Esophagus (tissue), 2 donors: ENCODE results near the gene CBFA2T2. TPM values are rescaled to one million over a fixed set of nuclear protein-coding genes. Genes with fewer than 3 reads are reported as not detected.
"Not testable (repeated sequence)": the region's sequence is repeated elsewhere in the genome, so short reads cannot be mapped to it uniquely, and the experiment has no call there.

Experiments used
- H3K27ac ChIP-seq, 2 donors: one replicate each; pipeline ENCODE4 v1.5.1; 2013; ENCODE audit warnings: low read depth in 2 of 2, mild to moderate bottlenecking in 2 of 2, inconsistent platforms in 1 of 2, low read length in 1 of 2, moderate library complexity in 1 of 2
- H3K27me3 ChIP-seq, 2 donors: one replicate each; pipeline ENCODE4 v1.6.1; 2013; ENCODE audit warnings: low read length in 2 of 2, control low read depth in 1 of 2, mild to moderate bottlenecking in 1 of 2; ENCODE audit not compliant: insufficient read depth in 2 of 2, control insufficient read depth in 1 of 2
- H3K36me3 ChIP-seq, 2 donors: one replicate each; pipeline ENCODE4 v1.6.1; 2013; ENCODE audit warnings: low read length in 1 of 2; ENCODE audit not compliant: control insufficient read depth in 2 of 2, insufficient read depth in 2 of 2
- H3K4me1 ChIP-seq, 2 donors: one replicate each; pipeline ENCODE4 v1.6.1; 2013; ENCODE audit warnings: low read length in 1 of 2; ENCODE audit not compliant: control insufficient read depth in 2 of 2, insufficient read depth in 2 of 2
- H3K4me3 ChIP-seq, 2 donors: one replicate each; pipeline ENCODE4 v1.5.1; 2013; ENCODE audit warnings: low read length in 2 of 2, mild to moderate bottlenecking in 2 of 2, low read depth in 1 of 2, moderate library complexity in 1 of 2
- H3K9me3 ChIP-seq, 2 donors: one replicate each; pipeline ENCODE4 v1.6.1; 2013; ENCODE audit warnings: mild to moderate bottlenecking in 2 of 2, low read depth in 1 of 2, low read length in 1 of 2, moderate library complexity in 1 of 2; ENCODE audit not compliant: control insufficient read depth in 2 of 2, insufficient read depth in 1 of 2
- WGBS, 2 donors: extraction: QIAGEN DNeasy Blood & Tissue Kit; methylation state at CpG; one replicate each; pipeline ENCODE4 v1.1.7; 2013; 5-methylcytosine and 5-hydroxymethylcytosine counted together
- polyA plus RNA-seq, 2 donors: library from polyadenylated mRNA; stranded (reverse); fragments of 200-250 nt; gene quantifications; one replicate each; pipeline ENCODE4 v1.2.3, GENCODE V29; 2013
- donor health status: healthy with polysubstance abuse.
- donor health status: Bipolar disorder and iron deficiency.

Gene CBFA2T2
- polyA plus RNA-seq, 2 donors = 4.7 to 8.5 TPM

DNA sequence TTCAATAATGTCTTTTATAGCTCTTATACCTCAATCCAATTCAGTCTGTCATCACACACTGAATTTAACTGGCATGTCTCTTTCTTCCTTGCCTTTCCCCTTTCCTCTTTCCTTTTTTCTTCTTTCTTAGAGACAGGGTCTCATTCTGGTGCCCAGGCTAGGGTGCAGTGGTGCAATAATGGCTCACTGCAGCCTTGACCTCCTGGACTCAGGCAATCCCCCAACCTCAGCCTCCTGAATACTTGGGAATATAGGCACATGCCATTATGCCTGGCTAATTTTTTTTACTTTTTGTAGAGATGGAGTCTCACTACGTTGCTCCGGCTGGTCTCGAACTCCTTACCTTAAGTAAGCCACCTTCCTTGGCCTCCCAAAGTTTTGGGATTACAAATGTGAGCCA is 65.9 kb downstream of the CBFA2T2 start:
- whole genome bisulfite sequencing, 2 donors = 91 to 98% methylated on average over 3 of the region's 3 CpGs
- no peaks in the 10 kb centered on the region for H3K36me3 ChIP-seq
- H3K4me1 ChIP-seq = no peaks in the 10 kb centered on the region
- no peak overlapping the region for H3K4me3 ChIP-seq
- no peaks in the 10 kb centered on the region for H3K9me3 ChIP-seq
- H3K27ac ChIP-seq = peak overlapping the region in 1 of 2 donors; percentile 37
- no peaks in the 10 kb centered on the region for H3K27me3 ChIP-seq

- H3K4me1 ChIP-seq = no peaks in the 10 kb centered on the region
- no peaks in the 10 kb centered on the region for H3K27me3 ChIP-seq
- H3K27ac ChIP-seq = no peak overlapping the region
- no peak overlapping the region for H3K4me3 ChIP-seq
- H3K36me3 ChIP-seq = no peaks in the 10 kb centered on the region
- 88 to 94% methylated on average over 3 of the region's 3 CpGs for WGBS, 2 donors
- H3K9me3 ChIP-seq = no peaks in the 10 kb centered on the region
Measured at GRCh38 chr20:33556246-33556645, 66.3 kb downstream of the CBFA2T2 start.

DNA sequence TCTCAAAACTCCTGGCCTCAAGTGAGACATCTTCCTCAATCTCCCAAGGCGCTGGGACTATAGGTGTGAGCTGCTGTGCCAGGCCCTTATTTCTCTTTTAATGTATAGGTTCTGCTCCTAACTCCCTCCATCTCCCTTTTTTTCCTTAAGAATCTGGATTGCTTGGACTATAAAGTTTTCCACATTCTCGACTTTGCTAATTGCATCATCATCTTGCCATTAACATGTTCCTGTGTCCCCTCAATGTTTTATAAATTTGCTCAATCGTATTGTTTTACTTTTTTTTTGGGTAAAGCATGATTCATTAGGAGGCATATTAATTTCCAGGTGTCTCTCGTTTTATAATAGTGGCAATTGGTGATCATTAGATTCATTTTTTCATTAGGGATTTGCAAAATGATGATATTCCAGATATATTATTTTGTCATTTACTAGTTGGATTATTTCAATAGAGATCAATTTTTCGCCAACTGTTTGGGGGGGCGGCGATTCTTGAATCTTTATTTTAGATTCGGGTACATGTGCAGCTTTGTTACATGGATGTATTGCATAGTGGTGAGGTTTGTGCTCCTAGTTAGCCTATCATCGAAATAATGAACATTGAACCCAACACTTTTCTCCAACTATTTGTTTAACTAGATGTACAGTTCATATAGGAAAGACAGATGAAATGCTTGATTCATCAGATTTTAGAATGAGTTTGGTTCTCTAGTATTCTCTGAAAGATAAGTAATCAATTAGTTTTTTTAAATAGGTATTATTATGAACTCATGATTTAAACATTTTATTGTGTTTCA is 68.7 kb downstream of the CBFA2T2 start:
- WGBS, 2 donors = 90 to 93% methylated on average over 9 of the region's 9 CpGs
- Histone ChIP-seq H3K9me3 (no peaks in the 10 kb centered on the region), H3K4me1 (no peaks in the 10 kb centered on the region)

DNA sequence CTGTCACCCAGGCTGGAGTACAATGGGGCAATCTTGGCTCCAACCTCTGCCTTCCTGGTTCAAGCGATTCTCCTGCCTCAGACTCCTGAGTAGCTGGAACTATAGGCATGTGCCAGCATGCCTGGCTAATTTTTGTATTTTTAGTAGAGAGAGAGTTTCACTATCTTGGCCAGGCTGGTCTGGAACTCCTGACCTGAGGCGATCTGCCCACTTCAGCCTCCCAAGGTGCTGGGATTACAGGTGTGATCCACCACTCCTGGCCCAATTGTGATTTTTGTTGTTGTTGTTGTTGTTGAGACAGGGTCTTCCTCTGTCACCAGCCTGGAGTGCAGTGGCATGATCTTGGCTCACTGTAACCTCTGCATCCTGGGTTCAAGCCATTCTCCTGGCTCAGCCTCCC is 69.3 kb downstream of the CBFA2T2 start:
- H3K27ac ChIP-seq = no peak overlapping the region
- H3K4me1 ChIP-seq = no peaks in the 10 kb centered on the region
- H3K36me3 ChIP-seq = no peaks in the 10 kb centered on the region
- no peaks in the 10 kb centered on the region for H3K9me3 ChIP-seq
- H3K27me3 ChIP-seq = no peaks in the 10 kb centered on the region
- 77 to 87% methylated on average over 2 of the region's 2 CpGs for WGBS, 2 donors
- H3K4me3 ChIP-seq = no peak overlapping the region

More for the DNA sequence above, 68.7 kb downstream of the CBFA2T2 start:
- Histone ChIP-seq H3K27ac (no peak overlapping the region), H3K27me3 (no peaks in the 10 kb centered on the region), H3K36me3 (no peaks in the 10 kb centered on the region), H3K4me3 (no peak overlapping the region)

GRCh38 chr20:33560026-33560425 is 70.1 kb downstream of the CBFA2T2 start:
- no peaks in the 10 kb centered on the region for H3K9me3 ChIP-seq
- WGBS, 2 donors = 91 to 94% methylated on average over 2 of the region's 2 CpGs
- H3K36me3 ChIP-seq = no peaks in the 10 kb centered on the region
- H3K4me1 ChIP-seq = no peaks in the 10 kb centered on the region
- no peaks in the 10 kb centered on the region for H3K27me3 ChIP-seq
- no peak overlapping the region for H3K4me3 ChIP-seq
- H3K27ac ChIP-seq = no peak overlapping the region

DNA sequence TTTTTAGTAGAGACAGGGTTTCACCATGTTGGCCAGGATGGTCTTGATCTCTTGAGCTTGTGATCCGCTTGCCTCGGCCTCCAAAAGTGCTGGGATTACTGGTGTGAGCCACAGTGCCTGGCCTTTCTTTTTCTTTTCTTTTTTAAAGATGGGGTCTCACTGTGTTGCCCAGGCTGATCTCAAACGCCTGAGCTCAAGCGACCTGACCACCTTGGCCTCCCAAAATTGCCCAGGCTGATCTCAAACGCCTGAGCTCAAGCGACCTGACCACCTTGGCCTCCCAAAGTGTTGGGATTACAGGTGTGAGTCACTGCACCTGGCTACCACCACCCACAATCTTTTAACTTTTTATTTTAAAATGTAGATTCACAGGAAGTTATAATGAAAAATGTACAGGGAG is 71.2 kb downstream of the CBFA2T2 start:
- H3K4me3 ChIP-seq, H3K9me3 ChIP-seq, H3K4me1 ChIP-seq, H3K27ac ChIP-seq, H3K36me3 ChIP-seq, H3K27me3 ChIP-seq: not testable (repeated sequence)
- 88 to 96% methylated on average over 6 of the region's 6 CpGs for WGBS, 2 donors

GRCh38 chr20:33561692-33562601 is 72.1 kb downstream of the CBFA2T2 start:
- H3K4me1 ChIP-seq = no peaks in the 10 kb centered on the region
- no peaks in the 10 kb centered on the region for H3K27me3 ChIP-seq

GRCh38 chr20:33563788-33564187 is 73.9 kb downstream of the CBFA2T2 start:
- Histone ChIP-seq H3K27ac (no peak overlapping the region), H3K27me3 (no peaks in the 10 kb centered on the region), H3K4me1 (peaks cover 3 to 4% of the 10 kb centered on the region in 2 donors), H3K9me3 (no peaks in the 10 kb centered on the region), H3K4me3 (no peak overlapping the region), H3K36me3 (no peaks in the 10 kb centered on the region)
- 82 to 84% methylated on average over 8 of the region's 8 CpGs for WGBS, 2 donors

More at GRCh38 chr20:33561692-33562601, 72.1 kb downstream of the CBFA2T2 start:
- H3K9me3 ChIP-seq = no peaks in the 10 kb centered on the region
- no peaks in the 10 kb centered on the region for H3K36me3 ChIP-seq
- peak overlapping the region; percentile 38 to 49 for H3K27ac ChIP-seq
- peak overlapping the region in 1 of 2 donors; percentile 4 for H3K4me3 ChIP-seq
- 20 to 29% methylated on average over 5 of the region's 5 CpGs for WGBS, 2 donors

GRCh38 chr20:33566781-33567603 is 77.1 kb downstream of the CBFA2T2 start:
- WGBS, 2 donors = 54 to 66% methylated on average over 7 of the region's 7 CpGs
- Histone ChIP-seq H3K4me3 (no peak overlapping the region), H3K27ac (peak overlapping the region in 1 of 2 donors; percentile 29), H3K4me1 (peaks cover 3 to 7% of the 10 kb centered on the region in 2 donors), H3K27me3 (no peaks in the 10 kb centered on the region), H3K36me3 (no peaks in the 10 kb centered on the region), H3K9me3 (no peaks in the 10 kb centered on the region)
